CD4-positive, alpha-beta T cell (primary cell): ENCODE data around the gene LCOR. TPM values are rescaled to one million over a fixed set of nuclear protein-coding genes. Genes with fewer than 3 reads are reported as not detected.

Experiments used
- ATAC-seq: fragments of 200-7000 bp; cut with Tn5 transposase; one replicate; pipeline ENCODE4 v1.10.0; 2022; ENCODE audit warnings: mild to moderate bottlenecking; ENCODE audit not compliant: poor library complexity
- CTCF ChIA-PET: fragments of 350-600 bp; sonication (Branson Sonifier 250); formaldehyde crosslinking; loops from one replicate; lab custom pipeline; 2021; ENCODE audit warnings: antibody characterized with exemption, inconsistent platforms; lab: Charles Lee
- POLR2A ChIA-PET: fragments of 350-600 bp; sonication (Branson Sonifier 250); formaldehyde crosslinking; loops from one replicate; lab custom pipeline; 2021; ENCODE audit warnings: antibody characterized with exemption, inconsistent platforms; lab: Charles Lee
- DNase-seq, 14 experiments: peaks; one replicate each; pipeline ENCODE4 v3.0.0-alpha.2; 2013 to 2020; ENCODE audit warnings: mixed read lengths in 2 of 14
- H3K27ac ChIP-seq, 2 donors: one replicate each; pipeline versions ENCODE4 v1.5.1 to v1.7.0; 2013; ENCODE audit warnings: low read length in 2 of 2, low read depth in 1 of 2, mild to moderate bottlenecking in 1 of 2
- H3K27me3 ChIP-seq, 2 experiments: 1 replicate in 1 of 2; 2 replicates in 1 of 2; pipeline versions ENCODE4 v1.6.1 to v1.7.0; 2013; ENCODE audit warnings: low read length in 2 of 2, control low read depth in 1 of 2, mild to moderate bottlenecking in 1 of 2, moderate library complexity in 1 of 2; ENCODE audit not compliant: insufficient read depth in 2 of 2, control insufficient read depth in 1 of 2
- H3K36me3 ChIP-seq: one replicate; pipeline ENCODE4 v1.6.1; 2013; ENCODE audit warnings: low read length, control low read depth; ENCODE audit not compliant: insufficient read depth
- H3K4me1 ChIP-seq: one replicate; pipeline ENCODE4 v1.6.1; 2013; ENCODE audit warnings: low read length, control low read depth; ENCODE audit not compliant: insufficient read depth
- H3K4me3 ChIP-seq: one replicate; pipeline ENCODE4 v1.5.1; 2013; ENCODE audit warnings: mild to moderate bottlenecking, low read length, moderate library complexity
- H3K9me3 ChIP-seq, 2 experiments: 1 replicate in 1 of 2; 2 replicates in 1 of 2; pipeline versions ENCODE4 v1.6.1 to v1.7.0; 2013; ENCODE audit warnings: low read length in 2 of 2, mild to moderate bottlenecking in 2 of 2, control low read depth in 1 of 2, moderate library complexity in 1 of 2; ENCODE audit not compliant: control insufficient read depth in 1 of 2, insufficient read depth in 1 of 2
- H3K27ac Mint-ChIP-seq: one replicate; pipeline ENCODE4 v1.8.0; 2020; ENCODE audit warnings: mixed read lengths
- H3K27me3 Mint-ChIP-seq: one replicate; pipeline ENCODE4 v1.8.0; 2021; ENCODE audit warnings: mixed read lengths
- H3K36me3 Mint-ChIP-seq: one replicate; pipeline ENCODE4 v1.8.0; 2021; ENCODE audit warnings: low read depth, mixed read lengths
- H3K4me1 Mint-ChIP-seq: one replicate; pipeline ENCODE4 v1.8.0; 2021; ENCODE audit warnings: low read depth, mixed read lengths
- H3K4me3 Mint-ChIP-seq: one replicate; pipeline ENCODE4 v1.8.0; 2020; ENCODE audit warnings: mild to moderate bottlenecking, mixed read lengths
- H3K9me3 Mint-ChIP-seq: one replicate; pipeline ENCODE4 v1.8.0; 2020; ENCODE audit warnings: mixed read lengths
- intact Hi-C, 2 experiments: fragments of 100-400 bp; cut with DNase I in 1 of 2; cut with micrococcal nuclease in 1 of 2; formaldehyde crosslinking; loops; one replicate each; pipeline versions ENCODE4 v1.15.1 to v1.9.0; 2023 to 2025; cut with DNase I, micrococcal nuclease
- total RNA-seq, 174 experiments: library from RNA in 2 of 174; stranded (reverse) in 2 of 174; gene quantifications; one replicate each; pipeline ENCODE4 v1.2.3 and lab custom pipeline; 2021 to 2026
- TF ChIP-seq, protein P1 (sequence below): fragments of 200-600 bp; IDR thresholded peaks from one replicate; pipeline ENCODE4 v1.8.0; 2022; ENCODE audit warnings: antibody characterized with exemption, mild to moderate bottlenecking

Gene LCOR
- total RNA-seq, 2 experiments from 2014 or later, result 46.0 to 56.0 TPM

DNA sequence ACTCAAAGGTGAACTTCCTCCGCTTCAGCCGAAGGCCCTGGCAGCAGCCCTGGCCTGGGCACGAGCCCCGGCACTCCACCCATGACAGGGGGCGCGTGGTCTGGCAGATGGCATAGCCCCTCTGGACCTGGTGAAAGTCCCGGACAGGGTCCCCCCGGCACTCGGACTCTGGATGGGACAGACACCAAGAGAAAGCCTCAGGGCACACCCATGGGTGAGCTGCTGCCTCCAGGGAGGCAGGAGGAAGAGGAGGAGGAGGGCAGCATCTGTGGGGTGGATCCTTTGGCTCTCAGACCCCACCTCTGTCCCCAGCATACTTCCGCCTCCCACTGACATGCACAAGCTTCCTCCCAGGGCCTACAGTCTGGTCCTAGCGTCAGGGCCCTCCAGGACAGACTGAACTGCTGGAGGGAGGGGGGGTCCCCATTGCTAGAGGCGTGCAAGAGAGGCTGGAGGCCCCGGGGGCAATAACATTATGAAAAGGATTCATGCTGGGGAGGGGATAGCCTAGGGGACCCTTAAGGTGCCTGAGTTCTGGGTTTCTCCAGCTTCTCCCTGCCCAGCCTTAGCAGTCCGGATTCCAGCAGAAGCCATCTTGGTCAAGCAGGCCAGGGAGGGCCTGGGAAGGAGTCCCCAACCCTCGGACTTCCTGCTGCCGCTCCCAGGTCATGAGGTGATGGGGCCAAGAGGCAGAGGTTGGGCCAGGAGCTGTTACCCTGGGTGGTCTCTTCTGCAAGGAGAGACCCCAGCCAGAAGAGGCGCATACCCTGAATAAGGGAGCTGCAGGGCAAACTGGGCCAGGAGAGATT is 169.3 kb downstream of the LCOR start:
- Histone ChIP-seq H3K27ac (no peak overlapping the region), H3K27me3 (peaks cover 0 to 3% of the 10 kb centered on the region in 2 experiments), H3K9me3 (peaks cover 1 to 16% of the 10 kb centered on the region in 2 experiments), H3K4me1 (no peaks in the 10 kb centered on the region), H3K36me3 (no peaks in the 10 kb centered on the region), H3K4me3 (no peak overlapping the region)
- H3K4me3 Mint-ChIP-seq, result no peak overlapping the region
- no peaks in the 10 kb centered on the region for H3K4me1 Mint-ChIP-seq
- DNase-seq (no peak), ATAC-seq (no peak)
- intact Hi-C loops, result no loop called here
- H3K9me3 Mint-ChIP-seq, result peaks cover 2% of the 10 kb centered on the region
- CTCF ChIA-PET, result no interaction called here
- H3K27me3 Mint-ChIP-seq, result peaks cover 4% of the 10 kb centered on the region
- H3K27ac Mint-ChIP-seq, result no peak overlapping the region
- H3K36me3 Mint-ChIP-seq, result peaks cover 5% of the 10 kb centered on the region
- POLR2A ChIA-PET, result no interaction called here
- TF ChIP-seq, protein P1, sequence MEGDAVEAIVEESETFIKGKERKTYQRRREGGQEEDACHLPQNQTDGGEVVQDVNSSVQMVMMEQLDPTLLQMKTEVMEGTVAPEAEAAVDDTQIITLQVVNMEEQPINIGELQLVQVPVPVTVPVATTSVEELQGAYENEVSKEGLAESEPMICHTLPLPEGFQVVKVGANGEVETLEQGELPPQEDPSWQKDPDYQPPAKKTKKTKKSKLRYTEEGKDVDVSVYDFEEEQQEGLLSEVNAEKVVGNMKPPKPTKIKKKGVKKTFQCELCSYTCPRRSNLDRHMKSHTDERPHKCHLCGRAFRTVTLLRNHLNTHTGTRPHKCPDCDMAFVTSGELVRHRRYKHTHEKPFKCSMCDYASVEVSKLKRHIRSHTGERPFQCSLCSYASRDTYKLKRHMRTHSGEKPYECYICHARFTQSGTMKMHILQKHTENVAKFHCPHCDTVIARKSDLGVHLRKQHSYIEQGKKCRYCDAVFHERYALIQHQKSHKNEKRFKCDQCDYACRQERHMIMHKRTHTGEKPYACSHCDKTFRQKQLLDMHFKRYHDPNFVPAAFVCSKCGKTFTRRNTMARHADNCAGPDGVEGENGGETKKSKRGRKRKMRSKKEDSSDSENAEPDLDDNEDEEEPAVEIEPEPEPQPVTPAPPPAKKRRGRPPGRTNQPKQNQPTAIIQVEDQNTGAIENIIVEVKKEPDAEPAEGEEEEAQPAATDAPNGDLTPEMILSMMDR, result no peak

DNA sequence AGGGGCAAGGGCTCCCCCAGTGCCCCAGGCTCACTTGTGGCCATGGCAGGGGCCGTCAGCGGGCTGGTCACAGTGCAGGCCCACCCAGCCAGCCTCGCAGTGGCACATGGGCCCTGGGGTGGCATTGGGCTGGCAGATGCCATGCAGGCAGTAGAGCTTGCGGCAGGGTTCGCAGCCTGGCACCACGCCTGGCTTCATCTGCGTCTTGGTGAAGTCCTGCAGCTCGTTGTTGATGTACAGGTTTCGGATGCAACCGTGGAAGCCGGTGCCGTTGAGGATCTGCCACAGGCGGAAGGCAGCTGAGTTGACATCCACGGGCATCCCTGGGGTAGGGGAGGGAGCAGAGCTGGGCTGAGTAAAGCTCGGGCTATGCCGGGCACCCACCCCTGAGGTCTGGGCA is 170.6 kb downstream of the LCOR start:
- CTCF ChIA-PET, result no interaction called here
- no peak overlapping the region for H3K4me3 ChIP-seq
- POLR2A ChIA-PET, result no interaction called here
- DNase-seq (no peak), ATAC-seq (no peak)
- no peak overlapping the region for H3K27ac Mint-ChIP-seq
- H3K36me3 ChIP-seq, result no peaks in the 10 kb centered on the region
- no peak overlapping the region for H3K4me3 Mint-ChIP-seq
- H3K27me3 ChIP-seq, result peaks cover 0 to 3% of the 10 kb centered on the region in 2 experiments
- TF ChIP-seq, protein P1, result no peak
- no peak overlapping the region for H3K27ac ChIP-seq
- no peaks in the 10 kb centered on the region for H3K4me1 ChIP-seq
- H3K9me3 Mint-ChIP-seq, result peaks cover 10% of the 10 kb centered on the region
- peaks cover 14 to 20% of the 10 kb centered on the region in 2 experiments for H3K9me3 ChIP-seq
- intact Hi-C loops, result no loop called here
- H3K27me3 Mint-ChIP-seq, result peaks cover 4% of the 10 kb centered on the region
- peaks cover 15% of the 10 kb centered on the region for H3K36me3 Mint-ChIP-seq
- H3K4me1 Mint-ChIP-seq, result no peaks in the 10 kb centered on the region

DNA sequence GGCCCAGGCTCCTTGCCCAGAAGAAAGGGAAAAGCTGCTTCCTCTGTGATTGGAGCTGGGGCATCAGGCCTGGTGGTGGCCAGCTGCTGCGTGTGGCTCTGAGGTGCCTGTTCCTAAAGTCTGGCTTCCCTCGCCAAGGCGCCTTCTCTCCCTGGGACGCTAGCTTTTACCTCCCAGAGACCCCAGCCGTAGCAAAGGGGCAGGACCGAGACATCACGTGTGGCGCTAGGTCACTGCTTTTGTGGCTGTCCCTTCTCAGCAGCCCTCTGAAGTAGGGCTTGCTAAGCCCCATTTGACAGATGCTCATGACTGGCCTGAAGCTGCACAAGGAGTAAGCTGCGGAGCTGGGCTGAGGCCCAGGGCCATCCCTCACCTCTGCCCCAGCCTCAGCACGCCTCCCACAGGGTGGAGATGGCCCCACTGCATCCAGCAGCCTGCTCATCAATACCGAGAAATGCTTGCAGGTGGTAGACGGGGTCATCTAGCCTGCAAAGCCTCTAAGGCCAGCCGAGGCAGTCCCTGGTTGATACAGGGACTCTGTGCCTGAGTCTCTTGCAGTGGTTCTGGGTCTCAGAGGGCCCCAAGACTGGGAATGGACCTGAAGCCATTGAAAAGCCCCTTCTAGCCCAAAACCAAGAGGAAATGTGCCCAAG is 171.2 kb downstream of the LCOR start:
- Histone ChIP-seq H3K36me3 (no peaks in the 10 kb centered on the region), H3K27ac (no peak overlapping the region), H3K4me3 (no peak overlapping the region), H3K27me3 (peaks cover 0 to 3% of the 10 kb centered on the region in 2 experiments), H3K4me1 (no peaks in the 10 kb centered on the region), H3K9me3 (peaks cover 17 to 25% of the 10 kb centered on the region in 2 experiments)
- POLR2A ChIA-PET, result no interaction called here
- DNase-seq (no peak), ATAC-seq (no peak)
- Mint-ChIP-seq H3K9me3 (peaks cover 13% of the 10 kb centered on the region), H3K27me3 (peaks cover 4% of the 10 kb centered on the region), H3K27ac (no peak overlapping the region), H3K36me3 (peaks cover 19% of the 10 kb centered on the region), H3K4me1 (no peaks in the 10 kb centered on the region), H3K4me3 (no peak overlapping the region)
- intact Hi-C loops, result no loop called here
- TF ChIP-seq, protein P1, result no peak
- CTCF ChIA-PET, result no interaction called here
